Stimulated activated CD4-positive, alpha-beta T cell treated with anti-CD3 and anti-CD28 coated beads, Interleukin-1b, Interleukin-23, amount 100 ng/mL, for 48 hours (primary cell): ENCODE results near the gene PRIM2.
"Not testable (repeated sequence)": the region's sequence is repeated elsewhere in the genome, so short reads cannot be mapped to it uniquely, and the experiment has no call there.

ENCODE experiments used
- DNase-seq: peaks from one replicate; pipeline ENCODE4 v3.0.0-alpha.2; 2020

PRIM2 gene

DNA sequence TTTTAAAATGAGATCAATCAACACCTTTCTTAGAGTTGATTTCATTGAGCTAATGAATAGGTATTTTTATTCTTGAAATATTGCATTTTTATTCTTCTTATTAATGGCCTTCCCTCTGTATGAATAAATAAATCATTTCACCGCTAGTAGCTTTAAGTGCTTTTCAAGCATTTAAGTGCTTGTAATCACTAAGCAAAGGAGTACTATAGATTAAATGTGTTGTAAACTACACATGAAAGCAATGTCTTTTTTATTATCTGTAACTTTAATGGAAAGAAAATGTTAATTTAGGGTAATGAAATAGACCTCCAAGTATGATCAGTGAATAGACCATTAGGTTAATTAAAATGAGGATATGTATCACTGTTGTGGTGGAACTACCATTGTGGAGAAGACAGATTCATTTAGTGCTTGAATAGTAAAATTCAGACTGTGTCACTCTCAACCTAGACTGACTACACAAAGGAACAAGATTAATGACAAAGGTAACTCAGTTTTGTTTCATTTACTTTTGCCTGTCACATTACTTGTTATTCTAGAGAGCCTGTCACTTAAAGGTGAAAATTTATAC lies 132.2 kb downstream of the PRIM2 start:
- not testable (repeated sequence) for DNase-seq

DNA sequence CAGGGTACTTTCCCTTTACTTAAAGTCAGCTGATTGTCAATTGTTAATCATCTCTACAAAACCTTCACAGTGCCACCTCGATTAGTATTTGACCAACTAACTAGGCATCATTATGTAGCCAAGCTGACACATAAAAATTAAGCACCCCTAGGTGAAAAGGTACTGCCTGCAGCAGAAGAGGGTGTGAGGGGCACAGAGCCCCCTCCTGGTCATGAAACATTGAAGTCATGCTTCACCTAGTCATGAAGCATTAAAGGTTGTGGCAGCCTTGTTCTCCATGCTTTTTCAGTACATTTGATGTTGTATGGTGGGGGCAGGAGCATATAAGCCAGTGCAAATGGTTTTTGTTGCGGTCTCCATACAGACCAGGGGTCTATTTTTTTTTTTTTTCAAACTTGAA lies 142.4 kb downstream of the PRIM2 start:
- DNase-seq: not testable (repeated sequence)

GRCh38 chr6:57461022-57461421 lies 143.6 kb downstream of the PRIM2 start:
- not testable (repeated sequence) for DNase-seq

- not testable (repeated sequence) for DNase-seq
These were observed 146.4 kb downstream of the PRIM2 start for GRCh38 chr6:57463809-57464208.

GRCh38 chr6:57465968-57466367 lies 148.5 kb downstream of the PRIM2 start:
- DNase-seq: not testable (repeated sequence)

DNA sequence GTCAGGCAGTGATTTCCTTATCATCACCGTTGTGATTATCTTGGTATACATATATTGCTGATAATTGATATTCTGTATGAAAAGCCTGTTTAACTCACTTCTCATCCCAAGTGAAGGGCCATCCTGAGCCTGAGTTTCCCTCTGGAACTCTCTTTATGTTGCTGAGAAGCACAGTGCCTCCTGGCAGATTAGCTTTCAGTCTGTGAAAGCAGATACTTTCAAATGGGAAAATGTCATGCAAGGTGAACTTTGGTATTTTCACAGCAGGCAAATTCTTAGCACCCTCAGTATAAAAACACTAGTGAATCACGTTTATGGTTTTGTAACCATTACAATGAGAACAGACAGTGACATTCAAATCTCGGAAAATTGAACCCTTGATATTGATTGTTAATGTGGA lies 151.6 kb downstream of the PRIM2 start:
- no peak for DNase-seq

- DNase-seq: not testable (repeated sequence)
These were observed 152.7 kb downstream of the PRIM2 start for GRCh38 chr6:57470148-57470547.

- DNase-seq: not testable (repeated sequence)
These were observed 154.0 kb downstream of the PRIM2 start for GRCh38 chr6:57471314-57471864.

- not testable (repeated sequence) for DNase-seq
These were observed 155.5 kb downstream of the PRIM2 start for GRCh38 chr6:57472861-57473362.

DNA sequence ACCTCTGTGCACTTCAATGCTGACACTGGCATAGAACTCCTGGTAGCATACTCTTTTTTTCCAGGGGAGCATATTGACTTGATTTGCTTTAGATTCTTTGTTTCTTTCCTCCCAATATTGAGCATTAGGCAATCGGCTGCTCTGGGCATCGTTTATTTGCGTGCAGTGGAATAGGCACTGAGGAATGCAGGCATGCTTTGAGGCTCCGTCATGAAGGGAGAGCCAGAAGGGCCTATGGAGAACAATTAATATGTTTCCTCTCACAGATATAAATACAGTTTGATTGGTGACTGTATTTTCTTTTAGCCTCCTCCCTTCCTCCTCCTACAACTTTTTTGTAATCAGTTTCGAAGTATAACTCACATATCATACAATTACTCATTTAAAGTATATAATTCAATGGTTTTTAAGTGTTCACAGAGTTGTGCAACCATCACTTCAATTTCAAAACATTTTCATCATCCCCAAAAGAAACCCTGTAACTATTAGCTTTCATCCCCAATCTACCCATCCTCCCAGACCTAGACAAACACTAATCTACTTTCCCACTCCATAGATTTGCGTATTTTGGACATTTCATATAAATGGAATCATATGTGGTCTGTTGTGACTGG lies 157.5 kb downstream of the PRIM2 start:
- not testable (repeated sequence) for DNase-seq

GRCh38 chr6:57475656-57476055 lies 158.2 kb downstream of the PRIM2 start:
- not testable (repeated sequence) for DNase-seq

DNA sequence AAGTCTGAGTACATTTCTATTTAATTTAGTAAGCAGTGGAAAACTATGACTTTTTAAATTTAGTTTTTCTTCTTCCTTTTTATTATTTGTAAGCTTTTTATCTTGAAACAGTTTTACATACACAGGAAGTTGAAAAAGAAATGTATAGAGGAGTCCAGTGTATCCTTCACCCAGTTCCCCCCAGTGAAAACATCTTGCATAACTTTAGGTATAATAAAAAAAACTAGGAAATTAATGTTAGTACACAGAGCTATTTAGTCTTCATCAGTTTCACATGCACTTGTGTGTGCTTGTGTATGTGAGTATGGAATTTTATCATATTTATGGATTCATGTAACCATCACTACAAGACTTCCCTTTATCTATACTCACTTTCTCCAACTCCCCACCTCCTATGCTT lies 162.8 kb downstream of the PRIM2 start:
- DNase-seq: not testable (repeated sequence)

DNA sequence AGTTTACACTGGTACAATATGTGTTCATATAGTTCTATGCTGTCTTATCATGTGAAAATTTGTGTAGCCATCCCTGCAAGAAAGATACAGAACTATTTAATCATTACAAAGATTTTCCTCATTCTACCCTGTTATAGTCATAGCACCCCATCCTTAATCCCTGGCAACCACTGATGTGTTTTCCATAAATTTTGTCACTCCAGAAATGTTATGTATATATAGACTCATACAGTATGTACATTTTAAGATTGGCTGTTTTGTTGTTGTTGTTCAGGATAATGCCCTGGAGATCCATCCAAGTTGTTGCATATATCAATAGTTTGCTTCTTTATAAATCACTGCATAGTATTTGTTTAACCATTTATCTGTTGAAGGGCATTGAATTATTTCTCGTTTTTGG lies 163.7 kb downstream of the PRIM2 start:
- not testable (repeated sequence) for DNase-seq

- DNase-seq: not testable (repeated sequence)
These were observed 165.0 kb downstream of the PRIM2 start for GRCh38 chr6:57482471-57482870.

- not testable (repeated sequence) for DNase-seq
These were observed 169.2 kb downstream of the PRIM2 start for GRCh38 chr6:57486494-57487081.

- not testable (repeated sequence) for DNase-seq
These were observed 171.1 kb downstream of the PRIM2 start for GRCh38 chr6:57488551-57488950.

GRCh38 chr6:57489887-57490286 lies 172.5 kb downstream of the PRIM2 start:
- DNase-seq: not testable (repeated sequence)

DNA sequence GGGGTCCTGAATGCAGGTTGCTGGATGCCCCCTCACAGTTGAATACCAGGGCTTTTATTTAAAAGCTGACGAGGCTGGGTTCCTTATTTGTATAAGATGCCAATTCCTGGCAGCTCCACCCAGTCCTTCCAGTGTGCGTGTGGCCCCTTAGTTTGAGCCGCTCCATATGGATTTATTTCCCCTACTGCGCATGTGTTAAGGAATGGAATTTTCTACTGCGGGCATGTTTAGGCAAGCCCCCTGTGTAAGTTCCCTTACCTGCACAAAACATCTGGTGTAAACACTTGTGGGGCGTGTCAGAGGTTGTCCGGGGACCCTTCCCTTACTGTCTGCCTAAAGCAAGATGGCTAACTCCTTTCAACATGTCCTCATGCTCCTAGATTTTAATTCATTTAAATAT lies 174.4 kb downstream of the PRIM2 start:
- DNase-seq: not testable (repeated sequence)

DNA sequence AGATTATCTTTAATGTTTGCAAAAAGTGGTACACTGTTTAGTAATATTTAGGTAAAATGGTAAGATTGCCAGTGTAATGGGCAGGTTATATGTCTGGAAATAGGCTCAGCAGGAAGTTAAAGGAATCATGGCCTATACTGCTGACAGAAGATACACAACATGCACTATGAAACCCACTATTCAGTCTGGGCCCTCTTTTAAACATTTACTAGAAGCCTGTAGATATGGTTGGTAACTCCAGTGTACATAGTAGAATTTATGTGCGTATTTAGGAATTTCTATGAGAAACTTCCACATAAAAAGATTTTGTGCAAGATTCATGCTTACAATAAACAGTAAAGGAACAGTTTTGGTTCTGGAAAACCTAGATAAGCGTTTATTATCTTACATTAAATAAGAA lies 178.8 kb downstream of the PRIM2 start:
- DNase-seq: not testable (repeated sequence)

- DNase-seq: not testable (repeated sequence)
These were observed 183.1 kb downstream of the PRIM2 start for GRCh38 chr6:57500368-57501021.

DNA sequence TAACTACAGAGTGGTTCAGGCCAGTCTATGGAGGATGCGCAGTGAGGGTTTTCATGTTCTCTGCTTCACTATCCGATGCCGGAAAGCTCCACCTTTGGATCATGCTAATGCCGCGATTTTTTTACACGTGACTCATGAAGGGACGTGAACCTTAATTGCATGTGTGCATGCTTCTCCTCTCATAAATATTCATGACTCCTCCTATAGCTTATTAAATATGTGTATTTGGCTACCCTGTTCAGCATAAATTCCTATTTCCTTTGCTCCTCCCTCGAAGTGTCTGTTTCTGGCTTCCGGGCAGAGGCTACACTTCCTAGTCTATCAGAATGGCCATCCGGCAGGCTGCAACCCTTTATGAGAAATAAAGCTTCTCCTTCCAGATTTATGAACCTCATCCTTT lies 185.0 kb downstream of the PRIM2 start:
- not testable (repeated sequence) for DNase-seq

DNA sequence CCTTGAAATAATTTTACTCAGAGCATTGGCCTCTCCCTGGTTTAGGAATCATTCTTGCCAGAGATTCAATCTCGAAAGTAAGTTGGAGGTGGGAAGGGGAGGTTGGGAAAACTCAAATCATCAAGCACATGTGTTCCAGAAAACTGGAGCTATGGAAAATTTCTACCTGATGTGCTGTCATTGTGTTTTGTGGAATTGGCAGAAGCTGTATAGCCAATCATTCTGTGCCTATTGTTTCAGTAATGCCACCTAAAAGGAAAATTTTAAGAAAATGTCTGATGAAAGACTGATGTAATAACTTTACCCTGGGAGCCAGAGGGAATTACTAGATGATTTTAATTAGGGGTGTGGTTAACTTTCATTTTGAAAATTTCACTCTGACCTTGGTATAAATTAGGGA lies 187.8 kb downstream of the PRIM2 start:
- not testable (repeated sequence) for DNase-seq

DNA sequence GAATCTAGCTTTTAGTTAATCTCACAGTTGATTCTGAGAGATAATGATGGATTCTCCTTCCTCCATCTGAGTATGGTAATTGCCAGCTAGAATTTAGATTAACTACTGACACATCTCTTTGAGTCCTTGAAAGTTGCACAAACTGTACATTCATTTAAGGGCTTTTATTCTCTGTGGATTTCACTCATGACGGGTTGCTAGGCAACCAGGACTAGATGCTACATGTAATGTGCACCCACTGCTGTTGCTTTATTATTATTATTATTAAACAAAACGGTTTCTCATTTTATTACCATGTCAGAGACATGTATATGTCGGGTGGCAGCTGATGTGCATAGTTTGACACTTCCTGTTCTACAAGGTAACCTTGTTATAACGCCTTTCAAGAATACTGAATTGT lies 193.0 kb downstream of the PRIM2 start:
- DNase-seq: not testable (repeated sequence)
